Upper lobe of right lung (tissue), 1 donor: ENCODE data around the gene SRGAP1. TPM values are rescaled to one million over a fixed set of nuclear protein-coding genes. Genes with fewer than 3 reads are reported as not detected.
"Not testable (repeated sequence)": the region's sequence is repeated elsewhere in the genome, so short reads cannot be mapped to it uniquely, and the experiment has no call there.

ENCODE experiments used
- ATAC-seq: fragments of 200-7000 bp; cut with Tn5 transposase; one replicate; pipeline ENCODE4 v1.9.1; 2020; ENCODE audit warnings: mild to moderate bottlenecking, moderate library complexity
- DNase-seq: peaks from one replicate; pipeline ENCODE4 v3.0.0-alpha.2; 2020
- H3K27ac ChIP-seq: fragments of 200-600 bp; one replicate; pipeline ENCODE4 v1.8.0; 2022
- H3K27me3 ChIP-seq: fragments of 200-600 bp; one replicate; pipeline ENCODE4 v1.8.0; 2022; ENCODE audit warnings: mild to moderate bottlenecking
- H3K36me3 ChIP-seq: fragments of 200-600 bp; one replicate; pipeline ENCODE4 v1.8.0; 2022
- H3K4me1 ChIP-seq: fragments of 200-600 bp; one replicate; pipeline ENCODE4 v1.8.0; 2022
- H3K4me3 ChIP-seq: fragments of 200-600 bp; one replicate; pipeline ENCODE4 v1.8.0; 2022; ENCODE audit warnings: mild to moderate bottlenecking
- H3K9me3 ChIP-seq: fragments of 200-600 bp; one replicate; pipeline ENCODE4 v1.8.0; 2022
- intact Hi-C: fragments of 100-400 bp; cut with DNase I; formaldehyde crosslinking; loops from one replicate; pipeline ENCODE4 v1.11.0; 2022
- total RNA-seq: library from RNA; stranded (reverse); fragmentation: NEBNext Ultra II Directional; extraction: Animal tissue kit (Norgen Biotek cat#: 25700); gene quantifications from one replicate; pipeline ENCODE4 v1.2.1, GENCODE V29; 2021
- TF ChIP-seq, protein P1 (sequence below): fragments of 200-600 bp; IDR thresholded peaks from one replicate; pipeline ENCODE4 v1.8.0; 2022; ENCODE audit warnings: antibody characterized with exemption
- donor health status: DM: no; HTN: yes; CAD: no; lungs with severe emphysema.

SRGAP1 gene
- total RNA-seq, 1 donor from 2014 or later: 11.4 TPM

DNA sequence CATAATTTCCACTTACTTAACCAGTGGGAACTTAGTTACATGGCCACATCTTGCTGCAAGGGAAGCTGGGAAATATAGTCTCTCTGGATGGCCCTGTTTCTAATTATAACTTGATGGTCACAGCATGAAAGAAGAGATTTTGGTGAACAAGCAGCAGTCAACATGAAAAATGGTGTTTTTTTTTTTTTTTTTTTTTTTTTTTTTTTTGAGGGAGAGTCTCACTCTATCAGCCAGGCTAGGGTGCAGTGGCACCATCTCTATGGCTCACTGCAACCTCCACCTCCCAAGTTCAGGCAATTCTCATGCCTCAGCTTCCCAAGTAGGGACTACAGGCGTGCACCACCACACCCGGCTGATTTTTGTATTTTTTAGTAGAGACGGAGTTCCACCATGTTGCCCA, 10.8 kb downstream of the SRGAP1 start:
- TF ChIP-seq, protein P1, sequence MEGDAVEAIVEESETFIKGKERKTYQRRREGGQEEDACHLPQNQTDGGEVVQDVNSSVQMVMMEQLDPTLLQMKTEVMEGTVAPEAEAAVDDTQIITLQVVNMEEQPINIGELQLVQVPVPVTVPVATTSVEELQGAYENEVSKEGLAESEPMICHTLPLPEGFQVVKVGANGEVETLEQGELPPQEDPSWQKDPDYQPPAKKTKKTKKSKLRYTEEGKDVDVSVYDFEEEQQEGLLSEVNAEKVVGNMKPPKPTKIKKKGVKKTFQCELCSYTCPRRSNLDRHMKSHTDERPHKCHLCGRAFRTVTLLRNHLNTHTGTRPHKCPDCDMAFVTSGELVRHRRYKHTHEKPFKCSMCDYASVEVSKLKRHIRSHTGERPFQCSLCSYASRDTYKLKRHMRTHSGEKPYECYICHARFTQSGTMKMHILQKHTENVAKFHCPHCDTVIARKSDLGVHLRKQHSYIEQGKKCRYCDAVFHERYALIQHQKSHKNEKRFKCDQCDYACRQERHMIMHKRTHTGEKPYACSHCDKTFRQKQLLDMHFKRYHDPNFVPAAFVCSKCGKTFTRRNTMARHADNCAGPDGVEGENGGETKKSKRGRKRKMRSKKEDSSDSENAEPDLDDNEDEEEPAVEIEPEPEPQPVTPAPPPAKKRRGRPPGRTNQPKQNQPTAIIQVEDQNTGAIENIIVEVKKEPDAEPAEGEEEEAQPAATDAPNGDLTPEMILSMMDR: no peak
- ATAC-seq: no peak
- intact Hi-C loops: no loop called here
- H3K9me3 ChIP-seq: no peaks in the 10 kb centered on the region
- no peaks in the 10 kb centered on the region for H3K36me3 ChIP-seq
- H3K4me3 ChIP-seq: no peak overlapping the region
- no peak overlapping the region for H3K27ac ChIP-seq
- H3K4me1 ChIP-seq: no peaks in the 10 kb centered on the region
- no peak for DNase-seq
- no peaks in the 10 kb centered on the region for H3K27me3 ChIP-seq

DNA sequence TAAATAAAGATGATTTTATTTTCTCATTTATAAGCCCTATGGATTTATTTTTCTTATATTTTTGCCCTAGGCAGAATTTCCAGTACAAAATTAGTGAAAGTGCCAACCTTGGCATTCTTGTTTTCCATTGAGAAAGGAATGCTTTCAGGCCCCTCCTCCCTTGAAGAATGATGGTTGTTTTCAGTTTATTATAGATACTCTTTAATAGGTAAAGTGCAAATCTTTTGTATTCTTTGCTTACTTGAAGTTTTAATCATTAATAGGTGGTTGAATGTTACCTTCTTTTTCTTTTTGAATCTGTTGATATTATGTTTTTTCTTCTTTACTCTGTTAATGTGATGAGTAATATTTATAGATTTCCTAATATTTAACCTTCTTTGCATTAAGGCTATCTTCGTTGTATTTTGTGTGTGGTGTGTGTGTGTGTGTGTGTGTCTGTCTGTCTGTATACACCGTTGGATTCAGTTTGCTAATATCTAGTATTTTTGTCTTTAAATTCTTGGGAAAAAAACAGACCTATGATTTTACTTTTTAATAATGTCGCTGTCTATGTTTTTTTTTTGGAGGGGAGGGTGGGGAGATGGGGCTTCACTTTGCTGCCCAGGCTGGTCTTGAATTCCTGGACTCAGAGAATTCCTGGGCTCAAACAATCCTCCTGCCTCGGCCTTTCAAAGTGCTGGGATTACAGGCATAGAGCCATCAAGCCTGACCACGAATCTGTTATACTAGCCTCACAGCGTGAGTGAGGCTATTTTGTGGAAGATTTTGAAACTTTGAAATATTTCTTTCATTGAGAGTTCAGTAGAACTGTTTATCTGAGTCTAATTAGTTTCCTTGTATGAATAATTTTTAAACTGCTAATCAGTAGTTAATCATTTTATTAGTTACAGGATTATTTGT, 13.5 kb downstream of the SRGAP1 start:
- Histone ChIP-seq H3K4me3 (no peak overlapping the region), H3K27me3 (no peaks in the 10 kb centered on the region), H3K36me3 (no peaks in the 10 kb centered on the region), H3K4me1 (peaks cover 13% of the 10 kb centered on the region), H3K27ac (no peak overlapping the region), H3K9me3 (no peaks in the 10 kb centered on the region)
- no peak for DNase-seq
- no peak for ATAC-seq
- intact Hi-C loops: no loop called here
- TF ChIP-seq, protein P1: no peak

DNA sequence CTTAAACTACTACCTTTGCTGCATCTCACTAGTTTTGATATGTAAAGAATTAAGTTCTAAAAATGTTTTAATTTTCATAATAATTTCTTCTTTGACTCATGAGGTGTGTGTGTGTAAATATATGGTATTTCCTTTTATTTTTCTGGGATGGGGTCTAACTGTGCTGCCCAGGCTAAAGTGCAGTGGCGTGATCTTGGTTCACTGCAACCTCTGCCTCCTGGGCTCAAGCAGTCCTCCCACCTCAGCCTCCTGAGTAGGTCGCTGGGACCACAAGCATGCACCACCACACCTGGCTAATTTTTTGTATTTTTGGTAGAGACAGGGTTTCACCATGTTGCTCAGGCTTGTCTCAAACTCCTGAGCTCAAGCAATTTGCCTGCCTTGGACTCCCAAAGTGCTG, 15.4 kb downstream of the SRGAP1 start:
- H3K36me3 ChIP-seq, DNase-seq, intact Hi-C loops: not testable (repeated sequence)

DNA sequence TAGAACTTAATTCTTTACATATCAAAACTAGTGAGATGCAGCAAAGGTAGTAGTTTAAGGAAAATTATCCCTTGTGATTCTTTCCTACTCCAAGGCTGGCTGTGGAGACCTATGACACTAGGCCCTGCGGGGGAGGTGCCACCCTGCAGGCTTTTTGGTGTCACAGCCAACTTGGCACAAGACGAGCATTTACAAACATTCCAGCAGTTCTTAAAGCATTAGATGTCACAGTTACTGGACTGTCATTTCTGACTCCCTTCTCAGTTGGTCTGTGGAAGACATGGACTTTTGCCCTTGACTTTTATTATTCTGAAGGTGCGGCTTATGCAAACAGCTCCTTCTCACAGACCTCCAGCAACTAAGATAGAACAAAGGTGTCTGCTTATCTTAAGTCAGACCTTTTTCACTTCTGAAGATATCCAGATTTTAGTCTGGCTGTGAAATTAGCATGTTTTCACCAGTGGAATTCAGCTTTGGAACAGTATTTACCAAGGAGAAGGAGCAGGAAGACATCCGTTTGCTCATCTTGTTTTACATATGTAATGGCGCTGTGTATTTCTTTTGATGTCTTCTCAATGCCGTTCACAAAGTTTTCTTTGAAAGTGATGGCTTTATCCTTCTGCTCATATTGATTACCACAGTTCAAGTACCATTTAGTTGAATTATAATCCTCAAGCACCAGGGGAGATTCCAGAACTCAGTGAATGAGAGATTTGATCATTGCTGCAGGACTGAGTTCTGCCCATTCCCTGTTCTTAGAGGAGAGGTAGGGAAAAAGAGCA, 17.9 kb downstream of the SRGAP1 start:
- TF ChIP-seq, protein P1: no peak
- Histone ChIP-seq H3K27ac (no peak overlapping the region), H3K27me3 (no peaks in the 10 kb centered on the region), H3K36me3 (no peaks in the 10 kb centered on the region), H3K4me1 (peaks cover 13% of the 10 kb centered on the region), H3K9me3 (no peaks in the 10 kb centered on the region), H3K4me3 (no peak overlapping the region)
- peak; percentile 69 for ATAC-seq
- intact Hi-C loops: no loop called here
- DNase-seq: no peak

More for the DNA sequence above, 15.4 kb downstream of the SRGAP1 start:
- H3K27me3 ChIP-seq, H3K27ac ChIP-seq, H3K9me3 ChIP-seq, H3K4me3 ChIP-seq, ATAC-seq: not testable (repeated sequence)
- H3K4me1 ChIP-seq: peaks cover 13% of the 10 kb centered on the region

DNA sequence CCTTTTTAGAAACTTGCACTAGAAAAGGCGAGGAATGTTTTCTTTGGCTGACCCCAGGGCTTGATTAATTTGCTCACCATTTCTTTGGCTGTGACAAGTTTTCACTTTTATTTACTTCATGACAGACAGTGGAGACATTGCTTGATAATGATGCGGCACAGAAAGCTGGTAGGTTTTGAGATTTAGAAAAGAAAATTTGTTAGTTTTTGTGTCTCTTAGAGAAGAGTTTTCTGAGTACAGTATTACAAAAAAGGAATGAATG, 18.4 kb downstream of the SRGAP1 start:
- Histone ChIP-seq H3K9me3 (no peaks in the 10 kb centered on the region), H3K27ac (no peak overlapping the region), H3K36me3 (no peaks in the 10 kb centered on the region), H3K27me3 (no peaks in the 10 kb centered on the region), H3K4me1 (peaks cover 13% of the 10 kb centered on the region), H3K4me3 (no peak overlapping the region)
- ATAC-seq: no peak
- intact Hi-C loops: no loop called here
- no peak for DNase-seq
- TF ChIP-seq, protein P1: no peak
